HEK293T (cell line): ENCODE data around the gene ADA.

Experiments used
- CTCF ChIA-PET: fragments of 350-600 bp; formaldehyde crosslinking; extraction: SDS; loops from one replicate; lab custom pipeline; 2021; ENCODE audit warnings: antibody characterized with exemption, inconsistent platforms; lab: Yijun Ruan, JAX
- POLR2A ChIA-PET: fragments of 350-600 bp; formaldehyde crosslinking; extraction: SDS; loops from one replicate; lab custom pipeline; 2020; ENCODE audit warnings: antibody characterized with exemption, inconsistent platforms; lab: Yijun Ruan, JAX
- DNase-seq: peaks from one replicate; pipeline ENCODE4 v3.0.0; 2012; ENCODE audit warnings: mixed read lengths; ENCODE audit errors: extremely low spot score
- ARNT ChIP-seq: fragments of 450-650 bp; IDR thresholded peaks from 2 replicates; pipeline ENCODE4 v1.6.1; 2017; ENCODE audit warnings: mild to moderate bottlenecking
- BHLHE40 ChIP-seq: fragments of 450-650 bp; IDR thresholded peaks from 2 replicates; pipeline ENCODE4 v1.6.1; 2016; ENCODE audit warnings: mild to moderate bottlenecking, moderate library complexity, borderline replicate concordance
- CTBP1 ChIP-seq: fragments of 450-650 bp; IDR thresholded peaks from 2 replicates; pipeline ENCODE4 v1.6.1; 2016; ENCODE audit warnings: borderline replicate concordance
- ELF4 ChIP-seq: fragments of 450-650 bp; IDR thresholded peaks from 2 replicates; pipeline ENCODE4 v1.6.1; 2017; ENCODE audit warnings: antibody characterized with exemption
- FOXA1 ChIP-seq: fragments of 450-650 bp; IDR thresholded peaks from 2 replicates; pipeline ENCODE4 v1.6.1; 2016; ENCODE audit warnings: mild to moderate bottlenecking
- FOXK2 ChIP-seq: fragments of 450-650 bp; IDR thresholded peaks from 2 replicates; pipeline ENCODE4 v1.6.1; 2016; ENCODE audit warnings: mild to moderate bottlenecking
- FOXM1 ChIP-seq: fragments of 450-650 bp; IDR thresholded peaks from 2 replicates; pipeline ENCODE4 v1.6.1; 2017; ENCODE audit warnings: mild to moderate bottlenecking, borderline replicate concordance
- HDGF ChIP-seq: fragments of 450-650 bp; IDR thresholded peaks from 2 replicates; pipeline ENCODE4 v1.6.1; 2017; ENCODE audit warnings: antibody characterized with exemption, borderline replicate concordance
- L3MBTL2 ChIP-seq: fragments of 450-650 bp; conservative IDR thresholded peaks from 2 replicates; pipeline ENCODE4 v1.6.1; 2016; ENCODE audit warnings: mild to moderate bottlenecking
- LEF1 ChIP-seq: fragments of 450-650 bp; IDR thresholded peaks from 2 replicates; pipeline ENCODE4 v1.6.1; 2017; ENCODE audit warnings: mild to moderate bottlenecking, borderline replicate concordance
- NFRKB ChIP-seq: fragments of 450-650 bp; IDR thresholded peaks from 2 replicates; pipeline ENCODE4 v1.6.1; 2016; ENCODE audit warnings: mild to moderate bottlenecking, moderate library complexity
- PKNOX1 ChIP-seq: fragments of 450-650 bp; IDR thresholded peaks from 2 replicates; pipeline ENCODE4 v1.6.1; 2016
- SP1 ChIP-seq: fragments of 450-650 bp; IDR thresholded peaks from 2 replicates; pipeline ENCODE4 v1.6.1; 2017
- SUZ12 ChIP-seq: fragments of 450-650 bp; IDR thresholded peaks from 2 replicates; pipeline ENCODE4 v1.6.1; 2016; ENCODE audit warnings: mild to moderate bottlenecking
- TARDBP ChIP-seq: fragments of 450-650 bp; IDR thresholded peaks from 2 replicates; pipeline ENCODE4 v1.6.1; 2016
- ZNF384 ChIP-seq: fragments of 450-650 bp; IDR thresholded peaks from 2 replicates; pipeline ENCODE4 v1.6.1; 2016

Gene ADA

GRCh38 chr20:44695674-44696300, 44.3 kb upstream of the ADA start:
- POLR2A ChIA-PET = no interaction called here
- CTCF ChIA-PET = no interaction called here
- no peak for DNase-seq
- TF ChIP-seq ELF4 = no peak
- TF ChIP-seq L3MBTL2 = no peak
- TF ChIP-seq HDGF = no peak
- TF ChIP-seq PKNOX1 = no peak
- no peak for TF ChIP-seq SUZ12
- no peak for TF ChIP-seq CTBP1
- no peak for TF ChIP-seq FOXA1
- TF ChIP-seq FOXK2 = no peak
- TF ChIP-seq NFRKB = no peak
- TF ChIP-seq FOXM1 = no peak
- no peak for TF ChIP-seq ARNT
- TF ChIP-seq ZNF384 = no peak
- no peak for TF ChIP-seq SP1
- TF ChIP-seq LEF1 = no peak

- ChIA-PET CTCF (no interaction called here), POLR2A (no interaction called here)
- no peak for TF ChIP-seq LEF1
- TF ChIP-seq FOXK2 = no peak
- no peak for TF ChIP-seq L3MBTL2
- TF ChIP-seq SUZ12 = no peak
- TF ChIP-seq ARNT = no peak
- no peak for TF ChIP-seq CTBP1
- TF ChIP-seq PKNOX1 = no peak
- TF ChIP-seq NFRKB = no peak
- TF ChIP-seq ELF4 = no peak
- no peak for TF ChIP-seq BHLHE40
- no peak for TF ChIP-seq ZNF384
- no peak for TF ChIP-seq FOXM1
- TF ChIP-seq TARDBP = no peak
- no peak for TF ChIP-seq HDGF
- no peak for TF ChIP-seq SP1
- no peak for DNase-seq
Measured at GRCh38 chr20:44695295-44695673, 43.8 kb upstream of the ADA start.

GRCh38 chr20:44694159-44694558, 42.7 kb upstream of the ADA start:
- ChIA-PET CTCF (no interaction called here), POLR2A (no interaction called here)
- no peak for DNase-seq
- no peak for TF ChIP-seq ZNF384
- TF ChIP-seq SUZ12 = no peak
- no peak for TF ChIP-seq CTBP1
- TF ChIP-seq TARDBP = no peak
- TF ChIP-seq L3MBTL2 = no peak
- no peak for TF ChIP-seq HDGF
- TF ChIP-seq LEF1 = no peak
- TF ChIP-seq FOXM1 = no peak
- TF ChIP-seq NFRKB = no peak
- TF ChIP-seq SP1 = no peak
- no peak for TF ChIP-seq ELF4
- no peak for TF ChIP-seq ARNT
- TF ChIP-seq FOXA1 = no peak

GRCh38 chr20:44693627-44694026, 42.1 kb upstream of the ADA start:
- POLR2A ChIA-PET = no interaction called here
- CTCF ChIA-PET = no interaction called here
- TF ChIP-seq LEF1 = no peak
- no peak for TF ChIP-seq ZNF384
- TF ChIP-seq FOXM1 = no peak
- no peak for TF ChIP-seq TARDBP
- TF ChIP-seq SP1 = no peak
- no peak for TF ChIP-seq FOXK2
- no peak for TF ChIP-seq ELF4
- no peak for TF ChIP-seq NFRKB
- TF ChIP-seq SUZ12 = no peak
- TF ChIP-seq CTBP1 = no peak
- TF ChIP-seq ARNT = no peak
- TF ChIP-seq HDGF = no peak
- no peak for TF ChIP-seq BHLHE40
- TF ChIP-seq L3MBTL2 = no peak
- no peak for DNase-seq

GRCh38 chr20:44692932-44693480, 41.5 kb upstream of the ADA start:
- POLR2A ChIA-PET = no interaction called here
- CTCF ChIA-PET = no interaction called here
- DNase-seq = no peak
- TF ChIP-seq SP1 = no peak
- no peak for TF ChIP-seq ARNT
- TF ChIP-seq L3MBTL2 = no peak
- no peak for TF ChIP-seq SUZ12
- no peak for TF ChIP-seq BHLHE40
- TF ChIP-seq HDGF = no peak

GRCh38 chr20:44691424-44692423, 40.2 kb upstream of the ADA start:
- ChIA-PET CTCF (interaction anchor here (1.0 kb wide), 1 partner anchor 9 kb away, joined by 3 read pairs; no protein-coding TSS in a partner anchor), POLR2A (no interaction called here)
- DNase-seq = no peak
- TF ChIP-seq LEF1 (no peak), HDGF (no peak), SP1 (no peak), L3MBTL2 (no peak), SUZ12 (no peak), NFRKB (no peak), PKNOX1 (no peak), BHLHE40 (no peak), TARDBP (no peak), FOXK2 (no peak)
